ENCODE results near the gene TOLLIP. TPM values are rescaled to one million over a fixed set of nuclear protein-coding genes. Genes with fewer than 3 reads are reported as not detected.
A peak's percentile ranks its signal among the peaks of the same experiment; 100 is the strongest.

Gene TOLLIP
- total RNA-seq, 1 experiment from 2014 or later = 32.3 TPM

DNA sequence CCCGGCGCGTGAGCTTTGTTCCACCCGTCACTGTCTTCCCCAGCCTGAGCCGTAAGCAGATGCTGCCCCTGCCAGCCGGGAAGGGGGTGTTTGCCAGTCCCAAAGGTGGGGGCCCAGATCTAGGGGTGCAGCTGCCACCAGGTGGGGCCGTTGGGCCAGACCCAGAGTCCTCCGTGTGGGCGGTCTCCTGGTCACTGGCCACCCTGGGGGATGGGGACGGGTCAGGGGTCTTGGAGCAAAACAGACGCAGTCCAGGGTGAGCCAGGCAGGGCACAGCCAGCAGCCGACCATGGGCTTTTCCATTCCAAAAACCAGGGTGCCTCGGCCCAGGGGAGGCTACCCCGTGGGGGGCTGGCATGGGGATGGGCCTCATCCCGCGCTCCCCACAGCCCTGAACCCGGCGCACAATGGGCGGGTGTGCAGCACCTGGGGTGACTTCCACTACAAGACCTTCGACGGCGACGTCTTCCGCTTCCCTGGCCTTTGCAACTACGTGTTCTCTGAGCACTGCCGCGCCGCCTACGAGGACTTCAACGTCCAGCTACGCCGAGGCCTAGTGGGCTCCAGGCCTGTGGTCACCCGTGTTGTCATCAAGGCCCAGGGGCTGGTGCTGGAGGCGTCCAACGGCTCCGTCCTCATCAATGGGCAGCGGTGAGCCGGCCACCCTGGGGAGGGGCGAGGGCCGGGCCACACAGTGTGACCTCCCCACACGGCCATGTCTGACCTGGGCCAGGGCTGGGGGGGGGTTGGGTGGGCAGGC lies 83.0 kb downstream of the TOLLIP start:
- Mint-ChIP-seq H3K36me3 (ENCODE audit: insufficient read depth in 1 of 3, low read depth in 3 of 3) (no peaks in the 10 kb centered on the region), H3K4me3 (no peak overlapping the region), H3K27ac (no peak overlapping the region), H3K4me1 (peaks cover 3 to 8% of the 10 kb centered on the region in 2 experiments; a peak in 2 of 4 replicates), H3K27me3 (ENCODE audit: low read depth) (no peaks in the 10 kb centered on the region; the same call in 1 of the 2 replicates), H3K9me3 (no peaks in the 10 kb centered on the region)
- Histone ChIP-seq H3K4ac (ENCODE audit: low read depth, low read length) (no peak overlapping the region), H4K5ac (ENCODE audit: insufficient read length, low read depth, low read length) (no peak overlapping the region), H2BK120ac (ENCODE audit: low read depth, low read length, poor library complexity, severe bottlenecking) (no peak overlapping the region), H2BK5ac (ENCODE audit: insufficient read length, low read length) (no peak overlapping the region), H3K9ac (ENCODE audit: extremely low read depth, insufficient read length, low read length) (no peak overlapping the region), H3K23ac (ENCODE audit: insufficient read length, low read depth, low read length) (no peak overlapping the region), H3K56ac (ENCODE audit: insufficient read length, low read depth, low read length) (no peak overlapping the region), H2AK5ac (ENCODE audit: insufficient read length, low read length) (no peak overlapping the region), H3K4me2 (ENCODE audit: insufficient read depth, insufficient read length, low read length) (no peak overlapping the region), H3K79me1 (ENCODE audit: insufficient read depth, low read depth, low read length, poor library complexity, severe bottlenecking) (no peaks in the 10 kb centered on the region), H3K79me2 (ENCODE audit: insufficient read depth, low read length) (no peaks in the 10 kb centered on the region), H4K20me1 (ENCODE audit: control insufficient read depth, insufficient read depth, insufficient read length) (peaks cover 3% of the 10 kb centered on the region), H3K18ac (ENCODE audit: insufficient read length, low read depth, low read length) (no peak overlapping the region), H3K4me1 (ENCODE audit: insufficient read depth, low read length) (no peaks in the 10 kb centered on the region; the same call in 1 of the 2 replicates), H3K27me3 (ENCODE audit: insufficient read depth, low read length) (no peaks in the 10 kb centered on the region), H3T11ph (ENCODE audit: low read length) (no peak overlapping the region), H3K9me3 (ENCODE audit: control insufficient read depth, low read depth, low read length) (no peaks in the 10 kb centered on the region), H3K23me2 (ENCODE audit: insufficient read length, low read depth, low read length, poor library complexity, severe bottlenecking) (no peaks in the 10 kb centered on the region), H3K14ac (ENCODE audit: insufficient read depth, low read length) (no peak overlapping the region; the same call in 1 of the 2 replicates), H2BK20ac (ENCODE audit: low read depth, low read length, poor library complexity, severe bottlenecking) (no peak overlapping the region), H4K91ac (ENCODE audit: insufficient read length, low read depth, low read length) (no peak overlapping the region), H2BK12ac (ENCODE audit: insufficient read length, low read depth, low read length) (no peak overlapping the region), H3K27ac (ENCODE audit: insufficient read length, low read depth, low read length) (no peak overlapping the region), H2BK15ac (ENCODE audit: low read depth, low read length) (no peak overlapping the region), H2AFZ (ENCODE audit: low read length) (no peak overlapping the region), H4K8ac (replicated peaks; ENCODE audit: insufficient read length, low read depth, low read length) (no peak overlapping the region)
- peak; percentile 22; the same call in 1 of the 3 replicates for TF ChIP-seq CTCF (conservative IDR thresholded peaks at IDR 0.05)
- WGBS (ENCODE audit: extremely low coverage, insufficient read length, low lambda C conversion rate) = no CpG with 5 or more reads among the region's 41 CpGs
- DNase-seq = peak; percentile 33

Measured in H9 (cell line).